Epithelial cell of proximal tubule (primary cell): ENCODE results near the gene TBC1D1. TPM values are rescaled to one million over a fixed set of nuclear protein-coding genes. Genes with fewer than 3 reads are reported as not detected.

Experiments
- DNase-seq: peaks from one replicate; pipeline ENCODE4 v3.0.0-alpha.2; 2011; ENCODE audit warnings: low read depth
- H3K4me3 ChIP-seq: 2 replicates; pipeline ENCODE4 v1.5.1; 2011; ENCODE audit warnings: low read depth, mild to moderate bottlenecking, low read length
- CTCF ChIP-seq: conservative IDR thresholded peaks from 2 replicates; pipeline ENCODE4 v1.5.1; 2012; ENCODE audit warnings: low read depth, mild to moderate bottlenecking, low read length
- total RNA-seq: library from RNA; depleted of rRNA; stranded (reverse); fragments of >200 nt; gene quantifications from 2 replicates; pipeline ENCODE4 v1.2.3, GENCODE V29; 2015

Gene TBC1D1
- total RNA-seq, 1 donor from 2014 or later = 157 TPM

DNA sequence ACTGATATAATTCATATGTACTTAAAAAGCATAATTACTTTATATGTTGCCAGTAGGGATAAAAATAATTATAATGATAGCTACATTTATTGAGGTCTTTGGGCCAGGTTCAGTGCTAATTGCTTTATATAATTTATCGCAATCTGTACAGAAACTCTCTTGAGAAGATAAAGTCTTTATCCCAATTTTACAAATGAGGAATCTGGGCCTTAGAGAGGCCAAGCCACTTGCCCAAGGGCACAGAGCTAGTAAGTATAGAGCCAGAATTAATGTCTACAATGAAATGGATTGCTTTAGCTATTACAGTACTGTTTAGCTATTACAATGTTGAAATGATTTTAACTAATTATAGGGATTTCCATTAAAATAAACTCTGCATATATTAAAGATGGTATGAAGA, 30.6 kb upstream of the TBC1D1 start:
- DNase-seq = no peak
- H3K4me3 ChIP-seq = no peak overlapping the region
- TF ChIP-seq CTCF = no peak

DNA sequence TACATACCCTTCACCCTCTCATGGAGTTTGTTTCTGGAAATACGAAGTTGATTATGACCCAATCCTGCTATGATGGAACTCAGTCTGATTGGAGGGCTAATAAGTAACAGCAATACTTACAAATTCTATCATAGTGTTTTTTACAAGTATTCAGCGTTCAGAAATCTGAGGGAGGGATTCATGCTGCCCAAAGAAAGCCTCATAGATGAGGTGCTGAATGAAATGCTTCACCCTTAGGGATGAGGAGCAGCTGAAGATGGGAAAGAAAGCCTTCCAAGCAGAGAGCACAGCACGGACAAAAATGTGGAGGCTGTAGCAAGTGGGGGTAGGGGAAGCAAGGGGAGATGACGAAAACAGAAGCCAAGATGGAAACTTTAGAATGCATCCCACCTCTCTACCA, 27.9 kb upstream of the TBC1D1 start:
- DNase-seq = no peak
- no peak for TF ChIP-seq CTCF
- H3K4me3 ChIP-seq = no peak overlapping the region

DNA sequence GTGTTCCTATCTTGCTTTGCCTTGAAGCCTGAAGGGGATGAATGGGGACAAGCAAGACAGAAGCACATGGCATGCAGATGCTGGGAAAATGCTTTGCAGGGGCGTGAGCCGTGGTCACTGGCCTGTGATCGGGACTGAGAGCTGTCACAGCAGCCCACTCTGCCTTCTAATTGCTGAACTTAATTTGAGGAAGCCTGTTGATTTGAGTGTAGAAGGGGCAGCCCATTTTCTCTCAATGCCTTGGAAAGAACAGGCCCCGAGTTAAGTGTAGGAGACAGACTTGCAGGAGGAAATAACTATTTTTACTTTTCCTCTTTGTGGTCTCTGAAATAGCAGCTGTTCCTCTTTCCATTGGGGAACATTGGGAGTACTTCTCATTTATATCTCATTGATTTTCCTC, 26.1 kb upstream of the TBC1D1 start:
- TF ChIP-seq CTCF = no peak
- DNase-seq = no peak

GRCh38 chr4:37865450-37865849, 25.4 kb upstream of the TBC1D1 start:
- DNase-seq = no peak
- H3K4me3 ChIP-seq = no peak overlapping the region
- TF ChIP-seq CTCF = no peak

More for the DNA sequence above, 26.1 kb upstream of the TBC1D1 start:
- H3K4me3 ChIP-seq = no peak overlapping the region

GRCh38 chr4:37867102-37867501, 23.8 kb upstream of the TBC1D1 start:
- TF ChIP-seq CTCF = no peak
- DNase-seq = no peak
- H3K4me3 ChIP-seq = no peak overlapping the region

- DNase-seq = no peak
- no peak for TF ChIP-seq CTCF
- no peak overlapping the region for H3K4me3 ChIP-seq
Observed at GRCh38 chr4:37868238-37868637, 22.6 kb upstream of the TBC1D1 start.

DNA sequence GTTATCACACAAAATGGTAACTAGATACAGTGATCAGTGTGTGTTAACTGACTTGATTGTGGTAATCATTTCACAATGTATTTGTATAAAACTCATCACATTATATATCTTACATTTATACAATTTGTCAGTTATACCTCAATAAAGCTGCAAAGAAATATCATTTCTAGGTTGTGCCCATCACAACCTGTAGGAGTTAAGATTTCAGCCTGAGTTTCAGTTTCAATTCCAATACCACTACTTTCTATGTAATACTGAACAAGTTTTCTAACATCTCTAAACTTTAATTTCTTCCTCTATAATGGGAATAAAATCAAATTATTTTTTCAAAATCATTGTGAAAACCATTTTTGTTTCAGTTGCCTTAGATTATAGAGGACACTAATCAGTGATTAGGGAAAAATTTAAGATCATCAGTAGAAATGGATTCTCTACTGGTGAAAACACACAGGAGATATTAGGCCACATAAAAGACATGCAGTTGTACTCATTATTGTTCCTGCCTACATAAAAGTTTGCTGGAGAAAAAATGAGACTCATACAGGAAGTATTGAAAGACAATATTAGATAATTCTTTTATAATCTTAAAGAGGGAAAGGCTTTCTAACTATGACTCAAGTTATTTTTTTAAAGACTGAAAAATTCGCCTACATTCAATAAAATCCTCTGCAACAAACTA, 18.4 kb upstream of the TBC1D1 start:
- TF ChIP-seq CTCF = no peak
- no peak overlapping the region for H3K4me3 ChIP-seq
- no peak for DNase-seq
